Measurements from ENCODE around the gene TBC1D4. TPM values are rescaled to one million over a fixed set of nuclear protein-coding genes. Genes with fewer than 3 reads are reported as not detected.

Gene TBC1D4
- total and polyA plus RNA-seq, 10 of the 15 experiments (the other 5 are each of a cell fraction or from before 2014, with no cell fraction given), result 11.0 to 38.6 (median 25.5) TPM

DNA sequence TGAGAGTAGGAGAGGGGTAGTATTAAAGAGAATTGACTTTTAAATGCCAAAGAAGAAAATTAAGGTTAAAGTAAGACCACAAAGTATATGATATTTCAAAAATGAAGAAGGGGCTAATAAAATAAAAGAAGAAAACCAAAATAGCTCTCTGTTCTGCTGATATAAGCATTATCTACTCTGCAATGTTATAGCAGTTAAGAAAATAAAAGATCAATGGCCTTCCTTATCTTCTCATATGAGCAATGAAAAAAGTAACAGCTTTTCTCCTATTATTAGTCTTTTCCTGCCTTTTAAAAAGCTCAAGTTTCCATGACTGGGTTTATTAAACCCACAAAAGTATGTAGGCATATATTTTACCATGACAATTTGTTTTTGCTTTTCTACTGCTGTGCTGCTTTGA, 126.4 kb downstream of the TBC1D4 start:
- no peaks in the 10 kb centered on the region; the same call in 1 of the 3 replicates for H3K9me3 ChIP-seq (replicated peaks; ENCODE audit: control insufficient read depth, insufficient read depth, low read length)
- no peak overlapping the region for H3K9ac ChIP-seq (ENCODE audit: control insufficient read depth, insufficient read depth, low read length)
- ATAC-seq (no peak), FAIRE-seq (no peak), DNase-seq (ENCODE audit: low read depth, low spot score) (no peak)
- SMC1A ChIA-PET (ENCODE audit: uncharacterized antibody, unreplicated experiment), result interaction anchor here (0.7 kb wide), 1 partner anchor 52 kb away, joined by 3 read pairs; no protein-coding TSS in a partner anchor
- RAD21 ChIA-PET (ENCODE audit: unreplicated experiment), result no interaction called here
- no peaks in the 10 kb centered on the region; a peak in 1 of 4 replicates for H3K36me3 ChIP-seq (ENCODE audit: control insufficient read depth in 2 of 2, insufficient read depth in 2 of 2, low read length in 1 of 2)
- intact Hi-C loops (cut with micrococcal nuclease; ENCODE audit: unreplicated experiment) (no loop called here), in situ Hi-C loops (cut with MboI) (no loop called here)
- H4K20me1 ChIP-seq (ENCODE audit: control insufficient read depth, insufficient read depth), result no peaks in the 10 kb centered on the region
- POLR2A ChIA-PET, result no interaction called here
- H3K79me2 ChIP-seq (ENCODE audit: control insufficient read depth, insufficient read depth, low read length), result no peaks in the 10 kb centered on the region
- H3K27me3 ChIP-seq (replicated peaks in 1 of 2; ENCODE audit: control insufficient read depth in 2 of 2, insufficient read depth in 2 of 2, low read length in 1 of 2), result no peaks in the 10 kb centered on the region
- H2AFZ ChIP-seq (ENCODE audit: control insufficient read depth, low read depth, low read length), result no peak overlapping the region
- no peak for TF ChIP-seq SIN3A (IDR thresholded peaks at IDR 0.05; ENCODE audit: low read depth, low read length)
- TF ChIP-seq RCOR1 (conservative IDR thresholded peaks at IDR 0.05; ENCODE audit: low read depth, low read length), result no peak
- no peak for TF ChIP-seq FOXM1 (IDR thresholded peaks at IDR 0.05; ENCODE audit: low read depth, low read length)
- no peak for TF ChIP-seq RUNX3 (IDR thresholded peaks at IDR 0.05; ENCODE audit: low read length)
- TF ChIP-seq TCF3 (IDR thresholded peaks at IDR 0.05; ENCODE audit: borderline replicate concordance, insufficient read depth, low read depth, low read length), result no peak
- TF ChIP-seq, protein P1, sequence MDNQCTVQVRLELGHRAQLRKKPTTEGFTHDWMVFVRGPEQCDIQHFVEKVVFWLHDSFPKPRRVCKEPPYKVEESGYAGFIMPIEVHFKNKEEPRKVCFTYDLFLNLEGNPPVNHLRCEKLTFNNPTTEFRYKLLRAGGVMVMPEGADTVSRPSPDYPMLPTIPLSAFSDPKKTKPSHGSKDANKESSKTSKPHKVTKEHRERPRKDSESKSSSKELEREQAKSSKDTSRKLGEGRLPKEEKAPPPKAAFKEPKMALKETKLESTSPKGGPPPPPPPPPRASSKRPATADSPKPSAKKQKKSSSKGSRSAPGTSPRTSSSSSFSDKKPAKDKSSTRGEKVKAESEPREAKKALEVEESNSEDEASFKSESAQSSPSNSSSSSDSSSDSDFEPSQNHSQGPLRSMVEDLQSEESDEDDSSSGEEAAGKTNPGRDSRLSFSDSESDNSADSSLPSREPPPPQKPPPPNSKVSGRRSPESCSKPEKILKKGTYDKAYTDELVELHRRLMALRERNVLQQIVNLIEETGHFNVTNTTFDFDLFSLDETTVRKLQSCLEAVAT (IDR thresholded peaks at IDR 0.05), result no peak
- no peak for TF ChIP-seq ZSCAN29 (IDR thresholded peaks at IDR 0.05)
- TF ChIP-seq POLR2A (IDR thresholded peaks at IDR 0.05; ENCODE audit: low read depth, low read length), result no peak
- no peak overlapping the region for H3K27ac ChIP-seq (ENCODE audit: control insufficient read depth, insufficient read depth)
- no peaks in the 10 kb centered on the region for H3K4me1 ChIP-seq (ENCODE audit: control insufficient read depth, insufficient read depth, low read length)
- CTCF ChIA-PET, result interaction anchor here (1.0 kb wide), 1 partner anchor 17 kb away, joined by 3 read pairs; no protein-coding TSS in a partner anchor
- no peak overlapping the region for H3K4me3 ChIP-seq
- H3K4me2 ChIP-seq (ENCODE audit: control insufficient read depth, insufficient read depth), result no peak overlapping the region
- no TSS peak for BruUV-seq (replicated peaks)

Data from GM12878 (cell line).